Measurements from ENCODE around the gene DNTT.

The DNTT gene

GRCh38 chr10:96309628-96310320 lies 5.5 kb downstream of the DNTT start:
- no peak overlapping the region for H3K27ac ChIP-seq
- no peak for TF ChIP-seq CTCF (conservative IDR thresholded peaks at IDR 0.05; ENCODE audit: low read depth)
- DNase-seq (ENCODE audit: low spot score), result no peak
- ChIA-PET POLR2A (ENCODE audit: low non-redundant PET) (no interaction called here), CTCF (no interaction called here)

- CTCF ChIA-PET, result no interaction called here
- H3K27ac ChIP-seq, result no peak overlapping the region
- POLR2A ChIA-PET (ENCODE audit: low non-redundant PET), result no interaction called here
- no peak for DNase-seq (ENCODE audit: low spot score)
- TF ChIP-seq CTCF (conservative IDR thresholded peaks at IDR 0.05; ENCODE audit: low read depth), result no peak
These were observed 6.1 kb downstream of the DNTT start for GRCh38 chr10:96310321-96310669.

GRCh38 chr10:96311180-96311715 lies 7.0 kb downstream of the DNTT start:
- CTCF ChIA-PET, result interaction anchor here (0.6 to 0.7 kb wide), 2 partner anchors 82 to 1492 kb away, joined by 4 to 5 read pairs; no protein-coding TSS in a partner anchor
- H3K27ac ChIP-seq, result no peak overlapping the region
- no peak for TF ChIP-seq CTCF (conservative IDR thresholded peaks at IDR 0.05; ENCODE audit: low read depth)
- no peak for DNase-seq (ENCODE audit: low spot score)
- POLR2A ChIA-PET (ENCODE audit: low non-redundant PET), result no interaction called here

- ChIA-PET POLR2A (ENCODE audit: low non-redundant PET) (no interaction called here), CTCF (no interaction called here)
- DNase-seq (ENCODE audit: low spot score), result no peak
- no peak overlapping the region for H3K27ac ChIP-seq
- TF ChIP-seq CTCF (conservative IDR thresholded peaks at IDR 0.05; ENCODE audit: low read depth), result no peak
These were observed 9.1 kb downstream of the DNTT start for GRCh38 chr10:96313344-96313743.

- ChIA-PET CTCF (interaction anchor here (0.6 to 1.4 kb wide), 5 partner anchors 10 to 88 kb away, joined by 3 to 7 read pairs (median 3); no protein-coding TSS in a partner anchor), POLR2A (ENCODE audit: low non-redundant PET) (no interaction called here)
- TF ChIP-seq CTCF (conservative IDR thresholded peaks at IDR 0.05; ENCODE audit: low read depth), result no peak
- H3K27ac ChIP-seq, result no peak overlapping the region
- no peak for DNase-seq (ENCODE audit: low spot score)
These were observed 13.0 kb downstream of the DNTT start for GRCh38 chr10:96317067-96317833.

- no peak for TF ChIP-seq CTCF (conservative IDR thresholded peaks at IDR 0.05; ENCODE audit: low read depth)
- POLR2A ChIA-PET (ENCODE audit: low non-redundant PET), result no interaction called here
- CTCF ChIA-PET, result interaction anchor here (0.6 to 1.1 kb wide), 4 partner anchors 15 to 812 kb away, joined by 3 to 4 read pairs (median 3); no protein-coding TSS in a partner anchor
These were observed 15.7 kb downstream of the DNTT start for GRCh38 chr10:96319754-96320474.

More at GRCh38 chr10:96319754-96320474, 15.7 kb downstream of the DNTT start:
- no peak overlapping the region for H3K27ac ChIP-seq
- no peak for DNase-seq (ENCODE audit: low spot score)

All from RWPE1 (cell line).